ENCODE data around the gene PKD2.

DNA sequence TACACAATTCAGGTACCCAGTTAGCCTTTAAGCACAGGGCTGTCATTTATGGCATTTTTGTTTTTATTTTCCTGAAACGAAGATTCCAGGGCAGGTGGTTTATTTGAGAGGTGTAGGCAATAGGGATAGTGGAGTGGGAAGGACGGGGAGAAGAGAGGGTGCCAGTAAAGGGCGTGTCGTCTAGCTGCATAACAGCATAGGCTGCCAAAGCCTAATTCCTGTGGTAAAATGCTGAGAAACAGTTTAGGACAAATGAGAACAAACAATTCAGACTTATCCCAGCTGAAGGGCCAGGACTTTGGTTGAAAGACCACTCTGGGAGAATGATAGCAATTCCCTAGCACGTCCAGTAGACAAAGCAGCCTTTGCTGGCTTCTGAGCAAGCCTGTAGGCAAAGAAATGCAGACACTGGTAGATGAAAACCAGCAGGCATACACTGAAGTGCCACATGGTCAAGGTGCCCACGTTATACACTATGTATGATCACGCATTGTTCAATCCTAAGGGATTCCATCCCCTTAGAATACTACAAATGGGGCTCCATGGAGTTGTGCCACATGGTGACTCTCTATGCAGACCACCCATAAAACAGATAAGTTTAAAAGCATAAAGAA lies 70.6 kb downstream of the PKD2 start:
- TF ChIP-seq TAF1 (IDR thresholded peaks at IDR 0.05; ENCODE audit: borderline replicate concordance, insufficient read depth, low read length), result no peak
- no peak for TF ChIP-seq SIN3A (IDR thresholded peaks at IDR 0.05; ENCODE audit: borderline replicate concordance, insufficient read depth, low read length)
